Ovary (tissue), 9 donors: ENCODE data around the gene SLC35G4. TPM values are rescaled to one million over a fixed set of nuclear protein-coding genes. Genes with fewer than 3 reads are reported as not detected.

Experiments used
- DNase-seq, 5 donors: peaks; one replicate each; pipeline ENCODE4 v3.0.0-alpha.2; 2019 to 2020
- H3K27ac ChIP-seq, 2 donors: fragments of 200-600 bp; one replicate each; pipeline versions ENCODE4 v1.5.1 to v1.8.0; 2019 to 2022
- H3K27me3 ChIP-seq: fragments of 200-600 bp; one replicate; pipeline ENCODE4 v1.8.0; 2022
- H3K36me3 ChIP-seq: fragments of 200-600 bp; sonication (generic); one replicate; pipeline ENCODE4 v1.5.1; 2019
- H3K4me1 ChIP-seq: one replicate; pipeline ENCODE4 v1.8.1; 2013; ENCODE audit warnings: mild to moderate bottlenecking, moderate library complexity; ENCODE audit not compliant: insufficient read depth
- H3K4me3 ChIP-seq: fragments of 200-600 bp; sonication (generic); one replicate; pipeline ENCODE4 v1.5.1; 2017
- H3K9me3 ChIP-seq, 2 donors: fragments of 200-600 bp in 1 of 2; sonication (generic) in 1 of 2; one replicate each; pipeline versions ENCODE4 v1.5.1 to v1.8.1; 2013 to 2019; ENCODE audit warnings: mild to moderate bottlenecking in 1 of 2, moderate library complexity in 1 of 2
- EP300 ChIP-seq: sonication (generic); formaldehyde crosslinking; IDR thresholded peaks from one replicate; pipeline ENCODE4 v1.6.1; 2017; ENCODE audit warnings: antibody characterized with exemption
- POLR2A ChIP-seq: fragments of 450-650 bp; IDR thresholded peaks from one replicate; pipeline ENCODE4 v1.6.1; 2017; ENCODE audit warnings: antibody characterized with exemption, mild to moderate bottlenecking, moderate library complexity
- WGBS, 3 donors: extraction: QIAGEN DNeasy Blood & Tissue Kit in 1 of 3; methylation state at CpG; one replicate each; pipeline versions ENCODE4 v1.1.5 to v1.1.7; 2013 to 2017; 5-methylcytosine and 5-hydroxymethylcytosine counted together
- intact Hi-C, 4 donors: fragments of 100-400 bp; cut with DNase I; formaldehyde crosslinking; loops; one replicate each; pipeline versions ENCODE4 v1.11.0 to v1.15.1; 2022 to 2023
- polyA plus RNA-seq, 2 donors: library from polyadenylated mRNA; stranded (reverse); fragments of 200-250 nt in 1 of 2; fragments of 350-450 nt in 1 of 2; fragmentation: Illumina TruSeq in 1 of 2; extraction: RNeasy Lipid Tissue Mini Kit (QIAGEN cat#74804) in 1 of 2; gene quantifications; one replicate each; pipeline ENCODE4 v1.2.3, GENCODE V29; 2013 to 2014
- total RNA-seq, 7 donors: library from RNA; depleted of rRNA in 2 of 7; stranded (reverse); fragments of >200 nt in 2 of 7; fragmentation: NEBNext Ultra II Directional in 3 of 7; extraction: Animal tissue kit (Norgen Biotek cat#: 25700) in 3 of 7; gene quantifications; one replicate each; pipeline versions ENCODE4 v1.1.0 to v1.2.4, GENCODE V29; 2016 to 2023
- TF ChIP-seq, protein P1 (sequence below), 3 donors: fragments of 450-650 bp in 2 of 3; fragments of 200-600 bp in 1 of 3; IDR thresholded peaks; one replicate each; pipeline versions ENCODE4 v1.5.1 to v1.8.0; 2016 to 2022; ENCODE audit warnings: antibody characterized with exemption in 3 of 3, mild to moderate bottlenecking in 1 of 3
- donor health status: DM: no; HTN: no; CAD: no; lungs with moderate emphysema.
- donor health status: DM: no; HTN: no; CAD: no.
- donor health status: Bipolar disorder and iron deficiency.
- donor health status: DM: yes; HTN: yes; CAD: no.
- donor health status: DM: no; HTN: no; CAD: no.
- donor health status: DM: yes; HTN: yes; CAD: no.

SLC35G4 gene
- total and polyA plus RNA-seq, 9 donors: not detected

DNA sequence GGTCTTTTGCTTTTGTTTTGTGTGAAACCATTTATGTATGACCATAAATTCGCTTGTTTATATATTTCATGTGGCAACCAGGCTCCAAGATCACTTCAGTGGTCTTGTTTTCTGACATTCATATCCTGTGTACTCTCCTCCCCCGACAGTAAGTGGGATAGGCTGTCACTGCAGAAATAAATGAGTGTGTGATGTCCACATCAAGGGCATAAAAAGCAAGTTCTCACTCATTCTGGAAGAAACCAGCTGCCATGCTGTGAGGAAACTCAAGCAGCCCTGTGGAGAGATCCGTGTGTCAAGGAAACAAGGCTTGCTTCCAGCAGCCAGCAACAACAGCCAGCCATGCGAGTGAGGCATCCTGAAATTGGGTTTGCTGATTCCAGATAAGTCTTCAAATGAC is 40.4 kb downstream of the SLC35G4 start:
- Histone ChIP-seq H3K9me3 (no peaks in the 10 kb centered on the region), H3K27me3 (no peaks in the 10 kb centered on the region), H3K27ac (no peak overlapping the region), H3K4me1 (no peaks in the 10 kb centered on the region), H3K36me3 (no peaks in the 10 kb centered on the region), H3K4me3 (no peak overlapping the region)
- intact Hi-C loops: loop anchor here in 1 of 4 donors (10.0 kb wide), 1 partner anchor 395 kb away; no protein-coding TSS in a partner anchor
- TF ChIP-seq, protein P1, sequence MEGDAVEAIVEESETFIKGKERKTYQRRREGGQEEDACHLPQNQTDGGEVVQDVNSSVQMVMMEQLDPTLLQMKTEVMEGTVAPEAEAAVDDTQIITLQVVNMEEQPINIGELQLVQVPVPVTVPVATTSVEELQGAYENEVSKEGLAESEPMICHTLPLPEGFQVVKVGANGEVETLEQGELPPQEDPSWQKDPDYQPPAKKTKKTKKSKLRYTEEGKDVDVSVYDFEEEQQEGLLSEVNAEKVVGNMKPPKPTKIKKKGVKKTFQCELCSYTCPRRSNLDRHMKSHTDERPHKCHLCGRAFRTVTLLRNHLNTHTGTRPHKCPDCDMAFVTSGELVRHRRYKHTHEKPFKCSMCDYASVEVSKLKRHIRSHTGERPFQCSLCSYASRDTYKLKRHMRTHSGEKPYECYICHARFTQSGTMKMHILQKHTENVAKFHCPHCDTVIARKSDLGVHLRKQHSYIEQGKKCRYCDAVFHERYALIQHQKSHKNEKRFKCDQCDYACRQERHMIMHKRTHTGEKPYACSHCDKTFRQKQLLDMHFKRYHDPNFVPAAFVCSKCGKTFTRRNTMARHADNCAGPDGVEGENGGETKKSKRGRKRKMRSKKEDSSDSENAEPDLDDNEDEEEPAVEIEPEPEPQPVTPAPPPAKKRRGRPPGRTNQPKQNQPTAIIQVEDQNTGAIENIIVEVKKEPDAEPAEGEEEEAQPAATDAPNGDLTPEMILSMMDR (IDR thresholded peaks at IDR 0.05): no peak
- no peak for TF ChIP-seq EP300
- TF ChIP-seq POLR2A: no peak
- 74 to 80% (median 74%) methylated on average over 4 of the region's 4 CpGs for WGBS, 3 donors
- no peak for DNase-seq

DNA sequence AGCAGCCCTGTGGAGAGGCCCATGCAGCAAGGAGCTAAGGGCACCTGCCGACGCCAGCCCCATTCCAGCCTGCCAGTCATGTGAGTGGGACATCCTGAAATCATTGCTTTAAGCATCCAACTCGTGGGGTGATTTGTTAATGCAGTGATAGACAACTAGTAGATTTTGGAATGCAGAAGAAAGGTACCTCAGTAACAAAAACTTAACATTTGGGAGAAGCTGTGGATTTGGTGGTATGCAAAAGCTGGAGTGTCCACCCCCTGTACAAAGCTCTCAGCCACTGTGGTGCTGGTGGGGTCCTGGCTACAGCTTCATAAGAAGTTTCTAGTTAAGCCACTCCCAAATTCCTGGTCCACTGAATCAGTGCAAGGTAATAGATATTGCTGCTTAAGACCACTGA is 42.5 kb downstream of the SLC35G4 start:
- TF ChIP-seq EP300 (no peak), POLR2A (no peak)
- TF ChIP-seq, protein P1 (IDR thresholded peaks at IDR 0.05): no peak
- H3K27ac ChIP-seq: no peak overlapping the region
- intact Hi-C loops: loop anchor here in 1 of 4 donors (10.0 kb wide), 1 partner anchor 393 kb away; no protein-coding TSS in a partner anchor
- no peaks in the 10 kb centered on the region for H3K27me3 ChIP-seq
- H3K36me3 ChIP-seq: no peaks in the 10 kb centered on the region
- no peaks in the 10 kb centered on the region for H3K9me3 ChIP-seq
- no peak for DNase-seq
- no peak overlapping the region for H3K4me3 ChIP-seq
- no peaks in the 10 kb centered on the region for H3K4me1 ChIP-seq
- 76 to 82% (median 79%) methylated on average over 3 of the region's 3 CpGs for WGBS, 3 donors

DNA sequence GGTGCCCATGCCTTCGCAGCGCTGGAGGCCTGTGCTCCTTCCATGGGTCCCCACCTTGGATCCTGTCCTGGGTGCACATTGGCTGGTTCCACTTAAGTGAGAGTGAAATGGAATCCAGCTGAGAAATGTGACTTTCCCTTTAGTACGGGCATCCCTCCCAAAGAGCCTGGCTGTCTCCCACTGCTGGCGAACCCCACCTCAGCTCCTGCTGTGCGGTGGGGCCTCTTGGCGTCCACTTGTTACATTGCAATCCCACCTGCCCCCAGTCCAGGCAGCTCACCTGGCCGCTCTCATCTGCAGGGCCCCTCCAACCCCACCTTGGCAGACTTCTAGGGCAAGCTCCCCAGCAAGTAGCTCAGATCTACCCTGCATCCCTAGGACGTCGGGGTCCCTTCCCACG is 44.1 kb downstream of the SLC35G4 start:
- no peaks in the 10 kb centered on the region for H3K36me3 ChIP-seq
- no peaks in the 10 kb centered on the region for H3K27me3 ChIP-seq
- no peak for DNase-seq
- 83 to 87% (median 83%) methylated on average over 10 of the region's 10 CpGs for WGBS, 3 donors
- no peaks in the 10 kb centered on the region for H3K9me3 ChIP-seq
- H3K4me1 ChIP-seq: no peaks in the 10 kb centered on the region
- intact Hi-C loops: loop anchor here in 1 of 4 donors (10.0 kb wide), 1 partner anchor 391 kb away; no protein-coding TSS in a partner anchor
- no peak overlapping the region for H3K27ac ChIP-seq
- TF ChIP-seq POLR2A (no peak), EP300 (no peak)
- TF ChIP-seq, protein P1 (IDR thresholded peaks at IDR 0.05): no peak
- no peak overlapping the region for H3K4me3 ChIP-seq

DNA sequence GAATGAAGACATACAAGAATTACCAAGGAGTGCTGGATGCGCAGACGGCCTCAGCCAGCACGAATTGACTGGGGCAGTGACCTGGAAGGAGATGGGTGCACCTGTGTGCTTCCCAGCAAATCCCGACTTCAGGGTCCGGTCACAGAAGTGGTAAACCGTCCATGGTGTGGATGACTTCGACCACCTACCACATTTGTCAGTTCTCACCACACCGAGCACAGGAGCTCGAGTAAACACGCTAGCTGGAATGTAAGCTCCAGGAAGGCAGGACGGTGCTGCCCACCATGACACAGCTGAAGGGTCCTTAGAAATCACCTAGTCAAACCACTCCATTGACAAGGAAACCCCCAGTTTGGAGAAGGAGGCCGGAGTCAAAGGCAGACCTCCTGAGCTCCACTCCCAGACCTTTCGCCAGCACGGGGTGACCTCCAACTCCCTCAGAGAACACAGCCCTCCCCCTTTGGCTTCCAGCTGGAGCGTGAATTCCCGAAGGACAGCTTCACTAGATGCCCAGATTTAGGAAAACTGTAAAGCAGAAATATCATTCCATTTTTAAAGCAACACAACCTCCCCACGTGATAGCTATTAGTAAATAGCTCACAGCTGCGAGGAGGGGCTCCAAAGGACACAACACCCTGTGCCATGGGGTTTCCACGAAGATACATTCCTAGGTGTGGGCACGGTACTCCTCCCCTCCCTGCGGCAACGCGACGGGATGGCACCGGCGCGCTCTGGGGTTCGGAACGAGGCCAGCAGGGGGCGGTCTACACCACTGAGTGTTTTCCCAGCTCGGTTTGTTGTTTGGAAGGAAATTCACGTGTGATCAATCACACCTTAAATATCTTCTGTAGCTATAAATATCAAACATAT is 45.6 kb downstream of the SLC35G4 start:
- no peak overlapping the region for H3K4me3 ChIP-seq
- TF ChIP-seq POLR2A: no peak
- TF ChIP-seq EP300: no peak
- TF ChIP-seq, protein P1 (IDR thresholded peaks at IDR 0.05): peak; percentile 13 to 34 (median 28)
- whole genome bisulfite sequencing, 3 donors: 28 to 31% (median 29%) methylated on average over 32 of the region's 32 CpGs

More for the DNA sequence above, 45.6 kb downstream of the SLC35G4 start:
- Histone ChIP-seq H3K9me3 (no peaks in the 10 kb centered on the region), H3K36me3 (no peaks in the 10 kb centered on the region), H3K4me1 (no peaks in the 10 kb centered on the region), H3K27ac (no peak overlapping the region), H3K27me3 (no peaks in the 10 kb centered on the region)
- intact Hi-C loops: loop anchor here in 1 of 4 donors (10.0 kb wide), 1 partner anchor 390 kb away; no protein-coding TSS in a partner anchor
- peak in 4 of 5 donors; percentile 32 to 59 (median 44) for DNase-seq
